Spleen (tissue), 7 donors: ENCODE data around the gene SPPL2C.

ENCODE experiments used
- POLR2A ChIP-seq, 3 donors: fragments of 450-650 bp; IDR thresholded peaks; one replicate each; pipeline ENCODE4 v1.5.1; 2017; ENCODE audit warnings: antibody characterized with exemption in 3 of 3, mild to moderate bottlenecking in 1 of 3
- POLR2AphosphoS5 ChIP-seq, 3 donors: sonication (generic); formaldehyde crosslinking; IDR thresholded peaks; one replicate each; pipeline ENCODE4 v1.5.1; 2017; ENCODE audit warnings: antibody characterized with exemption in 3 of 3
- TF ChIP-seq, protein P1 (sequence below), 11 experiments: fragments of 200-600 bp in 7 of 11; fragments of 450-650 bp in 4 of 11; sonication (generic) in 4 of 11; IDR thresholded peaks in 8 of 11; conservative IDR thresholded peaks in 3 of 11; 1 replicate in 7 of 11; 2 replicates in 4 of 11; pipeline versions ENCODE4 v1.4.0 to v1.8.0; 2016 to 2021; ENCODE audit warnings: antibody characterized with exemption in 11 of 11, inconsistent platforms in 4 of 11, mild to moderate bottlenecking in 1 of 11
- donor health status: DM: no; HTN: no; CAD: no; lungs with moderate emphysema.
- donor health status: DM: no; HTN: no; CAD: no.
- donor health status: DM: no; HTN: no; CAD: no.

- TF ChIP-seq, protein P1, sequence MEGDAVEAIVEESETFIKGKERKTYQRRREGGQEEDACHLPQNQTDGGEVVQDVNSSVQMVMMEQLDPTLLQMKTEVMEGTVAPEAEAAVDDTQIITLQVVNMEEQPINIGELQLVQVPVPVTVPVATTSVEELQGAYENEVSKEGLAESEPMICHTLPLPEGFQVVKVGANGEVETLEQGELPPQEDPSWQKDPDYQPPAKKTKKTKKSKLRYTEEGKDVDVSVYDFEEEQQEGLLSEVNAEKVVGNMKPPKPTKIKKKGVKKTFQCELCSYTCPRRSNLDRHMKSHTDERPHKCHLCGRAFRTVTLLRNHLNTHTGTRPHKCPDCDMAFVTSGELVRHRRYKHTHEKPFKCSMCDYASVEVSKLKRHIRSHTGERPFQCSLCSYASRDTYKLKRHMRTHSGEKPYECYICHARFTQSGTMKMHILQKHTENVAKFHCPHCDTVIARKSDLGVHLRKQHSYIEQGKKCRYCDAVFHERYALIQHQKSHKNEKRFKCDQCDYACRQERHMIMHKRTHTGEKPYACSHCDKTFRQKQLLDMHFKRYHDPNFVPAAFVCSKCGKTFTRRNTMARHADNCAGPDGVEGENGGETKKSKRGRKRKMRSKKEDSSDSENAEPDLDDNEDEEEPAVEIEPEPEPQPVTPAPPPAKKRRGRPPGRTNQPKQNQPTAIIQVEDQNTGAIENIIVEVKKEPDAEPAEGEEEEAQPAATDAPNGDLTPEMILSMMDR (IDR thresholded peaks at IDR 0.05 in 8 of 11, conservative IDR thresholded peaks at IDR 0.05 in 3 of 11) = no peak
- TF ChIP-seq POLR2AphosphoS5 (IDR thresholded peaks at IDR 0.05) (no peak), POLR2A (IDR thresholded peaks at IDR 0.05) (no peak)
Measured at GRCh38 chr17:45825792-45826191, 18.9 kb upstream of the SPPL2C start.
